Prostate gland (tissue), 2 donors: ENCODE data around the gene STAM.

Experiments
- CTCF ChIP-seq, 4 experiments: fragments of 200-600 bp in 2 of 4; fragments of 450-650 bp in 2 of 4; sonication (generic) in 2 of 4; IDR thresholded peaks; 1 replicate in 3 of 4; 2 replicates in 1 of 4; pipeline ENCODE4 v1.5.1; 2016 to 2019; ENCODE audit warnings: antibody characterized with exemption in 4 of 4, mild to moderate bottlenecking in 2 of 4, moderate library complexity in 2 of 4
- POLR2A ChIP-seq: fragments of 450-650 bp; IDR thresholded peaks from one replicate; pipeline ENCODE4 v1.6.1; 2016; ENCODE audit warnings: antibody characterized with exemption, mild to moderate bottlenecking

GRCh38 chr10:17675638-17676037 is 31.7 kb downstream of the STAM start:
- TF ChIP-seq CTCF (IDR thresholded peaks at IDR 0.05) (no peak), POLR2A (no peak)
